GM19328 (cell line): ENCODE measurements around the gene KRT72.

Experiments used
- ATAC-seq: cut with Tn5 transposase; IDR thresholded peaks from one replicate; pipeline ENCODE4 v1.9.1; 2021; ENCODE audit warnings: mild to moderate bottlenecking, moderate library complexity; ENCODE audit not compliant: unreplicated experiment

Gene KRT72

DNA sequence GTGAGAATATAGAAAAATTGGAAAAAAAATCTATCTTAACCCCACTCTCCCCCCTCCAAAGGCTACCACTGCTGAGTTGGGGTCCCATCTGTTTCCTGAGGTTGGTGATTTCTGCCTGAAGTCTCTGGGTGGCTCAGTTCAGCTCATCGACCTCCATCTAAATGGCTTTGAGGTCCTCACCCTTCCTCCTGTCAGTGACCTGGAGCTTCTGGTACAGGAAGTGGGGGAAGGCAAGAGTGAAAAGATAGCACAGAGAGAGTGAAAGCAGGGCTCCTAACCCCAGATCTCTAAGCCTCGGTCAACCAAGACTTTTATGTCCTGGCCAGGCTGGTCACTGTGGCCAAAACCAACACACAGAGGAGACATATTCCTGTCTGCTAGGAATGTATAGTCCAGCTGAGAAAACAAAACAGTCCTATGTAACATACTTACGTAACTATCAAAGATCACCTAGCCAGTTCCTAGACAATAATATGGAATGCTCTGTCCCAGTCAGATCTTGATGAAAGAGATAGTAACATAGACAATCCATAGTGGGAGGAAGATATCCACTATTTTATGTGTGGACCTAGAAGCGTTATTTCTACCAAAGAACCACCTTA is 29.4 kb upstream of the KRT72 start:
- no peak for ATAC-seq

DNA sequence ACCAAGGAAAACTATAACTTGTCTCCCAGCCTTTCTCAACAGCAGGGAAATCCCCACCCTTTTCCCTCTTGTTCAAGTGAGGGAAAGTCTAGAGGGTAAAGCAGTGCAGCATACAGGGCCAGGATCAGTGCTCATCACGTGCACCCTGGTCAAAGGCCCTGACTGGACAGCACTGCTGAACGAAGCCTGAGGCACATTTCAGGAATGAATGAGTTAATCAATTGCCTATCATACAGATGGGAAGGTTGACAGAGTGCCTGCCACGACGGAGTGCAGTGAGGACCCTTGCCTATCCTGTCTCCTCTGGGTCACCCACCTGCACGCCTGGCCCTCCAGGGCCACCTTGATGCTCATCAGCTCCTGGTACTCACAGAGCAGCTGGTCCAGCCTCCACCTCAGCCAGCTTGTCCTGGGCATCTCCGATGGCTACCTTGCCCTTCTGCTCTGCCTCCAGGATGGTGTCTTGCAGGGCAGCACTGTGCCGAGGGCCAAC is 28.8 kb upstream of the KRT72 start:
- no peak for ATAC-seq

DNA sequence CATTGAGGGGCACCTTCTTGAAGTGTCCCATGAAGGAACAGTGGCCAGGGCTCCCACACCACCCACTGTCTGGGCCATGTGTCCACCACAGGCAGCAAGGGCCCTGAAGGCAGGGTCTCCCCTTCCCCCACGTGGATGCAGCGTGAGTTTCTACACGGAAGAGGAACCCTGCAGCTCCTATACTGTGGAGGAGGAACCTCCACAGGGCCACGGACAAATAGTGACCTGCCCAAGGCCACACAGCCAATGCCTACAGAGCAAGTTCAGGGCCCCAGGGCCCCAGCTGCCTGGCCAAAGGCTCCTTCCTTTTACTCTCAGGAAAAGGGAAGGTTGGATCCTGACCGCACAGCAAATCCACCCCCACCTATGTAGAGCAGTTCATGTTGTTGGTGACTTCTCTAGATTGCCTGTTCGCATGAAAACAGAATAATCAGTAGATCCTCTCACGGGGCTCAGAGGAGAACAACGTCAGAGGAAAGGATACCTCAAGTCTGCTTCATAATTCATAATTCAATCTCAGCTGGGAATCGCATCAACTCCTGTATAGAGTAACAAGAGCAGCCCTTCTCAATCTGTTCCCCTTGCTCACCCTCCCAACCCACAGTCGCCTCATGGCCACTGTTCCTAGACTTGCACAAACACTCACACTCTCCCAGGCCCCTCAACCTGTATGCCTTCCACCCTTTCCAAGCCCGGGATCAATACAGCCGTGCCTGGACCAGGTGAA is 28.2 kb upstream of the KRT72 start:
- ATAC-seq, result no peak

DNA sequence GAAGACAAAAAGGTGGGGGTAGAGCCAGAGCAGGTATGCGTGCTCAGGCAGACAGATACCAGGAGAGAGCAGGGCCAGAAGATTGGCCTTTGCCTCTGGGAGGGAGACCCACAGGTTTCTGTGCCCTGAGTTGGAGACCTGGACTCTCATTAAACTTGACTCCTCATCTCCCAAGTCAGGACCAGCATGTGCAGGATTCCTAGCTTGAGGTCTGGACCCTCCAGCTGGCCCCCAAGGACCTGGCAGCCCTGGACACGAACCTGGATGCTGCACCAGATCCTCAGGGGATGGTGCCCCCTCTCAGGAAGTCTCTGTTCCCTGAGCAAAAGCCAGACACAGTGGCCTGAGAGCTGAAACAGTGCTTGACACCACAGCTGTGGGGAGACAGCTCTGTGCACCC is 27.6 kb upstream of the KRT72 start:
- ATAC-seq, result no peak

DNA sequence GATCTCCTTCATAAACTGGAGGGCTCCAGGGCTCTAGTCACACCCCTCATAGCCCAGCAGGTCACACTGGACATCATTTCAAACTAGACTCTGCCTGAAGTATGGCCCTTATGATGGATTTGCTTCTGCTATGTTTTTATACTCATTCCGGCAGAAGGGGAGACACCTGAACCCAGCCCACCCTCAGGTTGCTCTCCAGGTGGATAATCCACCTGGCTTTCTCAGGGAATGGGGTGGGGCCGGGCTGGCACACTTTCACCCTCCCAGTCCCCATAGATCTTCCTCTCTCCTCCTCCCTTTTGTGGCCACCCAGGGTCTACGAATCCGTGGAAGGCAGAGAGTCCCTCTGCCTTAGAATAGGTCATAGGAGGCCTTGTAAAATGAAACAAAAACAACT is 26.8 kb upstream of the KRT72 start:
- ATAC-seq, result no peak

DNA sequence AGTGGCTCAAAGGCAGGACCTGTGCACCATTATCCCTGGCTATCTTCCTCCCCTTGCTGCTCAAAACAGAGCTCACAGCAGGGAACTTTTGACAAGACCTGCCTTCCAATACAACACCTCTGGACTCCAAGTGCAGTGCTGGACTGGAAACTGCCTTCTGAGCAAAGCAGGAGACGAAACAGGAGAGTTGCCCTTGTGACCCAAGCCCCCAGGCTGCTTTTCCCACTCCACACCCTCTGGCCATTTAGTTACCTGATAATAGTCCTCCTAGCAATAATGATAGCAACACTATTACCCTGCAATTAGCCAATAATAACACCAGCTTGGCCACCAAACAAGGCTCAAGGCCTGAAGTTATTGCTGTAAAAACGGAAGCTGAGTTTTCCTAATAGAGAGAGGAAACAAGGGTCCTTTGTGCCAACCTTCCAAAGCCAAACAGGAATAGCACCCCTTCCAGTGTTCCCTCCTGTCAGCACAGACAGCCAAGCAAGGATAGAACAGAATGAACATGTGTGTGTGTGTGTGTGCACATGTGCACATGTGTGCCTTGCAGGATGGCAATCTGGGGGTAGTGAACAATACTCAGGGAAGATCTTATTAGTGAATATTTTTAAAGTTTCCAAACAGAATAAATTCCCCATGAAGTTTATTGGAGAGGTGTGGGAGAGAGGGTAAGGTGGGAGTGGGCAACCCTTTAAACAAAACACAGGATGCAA is 26.3 kb upstream of the KRT72 start:
- no peak for ATAC-seq

DNA sequence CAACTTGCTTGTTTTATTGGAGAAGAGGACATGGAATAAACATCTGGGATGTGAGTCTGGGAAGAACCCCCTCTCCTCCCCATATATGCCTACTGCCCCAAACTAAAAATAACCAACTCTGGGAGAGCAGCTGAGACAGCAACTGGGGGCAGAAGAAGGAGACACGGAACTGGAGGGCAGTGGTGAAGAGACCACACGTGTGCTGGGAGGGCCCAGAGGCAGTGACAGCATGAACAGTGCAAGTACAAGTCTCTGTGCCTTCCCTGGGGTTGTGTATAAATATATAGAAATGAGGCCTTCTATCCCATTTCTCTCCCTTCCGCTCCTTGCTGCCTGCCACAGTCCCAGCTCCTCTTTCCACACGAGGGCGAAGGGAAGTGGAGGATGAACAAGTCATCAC is 21.1 kb upstream of the KRT72 start:
- no peak for ATAC-seq

DNA sequence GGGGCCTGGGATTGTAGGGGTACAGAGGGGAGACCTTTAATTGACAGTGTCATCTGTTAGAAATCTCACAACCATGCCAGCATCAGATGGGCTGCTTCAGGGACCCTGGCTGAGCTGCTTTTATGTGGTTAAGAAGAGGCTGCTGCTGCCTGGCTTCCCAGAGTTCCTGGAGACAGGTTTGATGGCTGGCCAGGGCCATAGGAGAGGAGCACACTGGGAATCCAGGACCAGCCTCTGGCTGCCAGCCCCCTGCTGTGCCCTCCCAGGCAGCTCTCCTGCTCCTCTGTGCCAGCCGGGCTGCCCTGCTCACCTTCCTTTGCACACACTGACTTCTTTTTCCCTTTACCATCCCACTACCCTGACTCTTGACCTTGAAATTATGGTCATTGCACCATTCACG is 17.6 kb upstream of the KRT72 start:
- no peak for ATAC-seq

DNA sequence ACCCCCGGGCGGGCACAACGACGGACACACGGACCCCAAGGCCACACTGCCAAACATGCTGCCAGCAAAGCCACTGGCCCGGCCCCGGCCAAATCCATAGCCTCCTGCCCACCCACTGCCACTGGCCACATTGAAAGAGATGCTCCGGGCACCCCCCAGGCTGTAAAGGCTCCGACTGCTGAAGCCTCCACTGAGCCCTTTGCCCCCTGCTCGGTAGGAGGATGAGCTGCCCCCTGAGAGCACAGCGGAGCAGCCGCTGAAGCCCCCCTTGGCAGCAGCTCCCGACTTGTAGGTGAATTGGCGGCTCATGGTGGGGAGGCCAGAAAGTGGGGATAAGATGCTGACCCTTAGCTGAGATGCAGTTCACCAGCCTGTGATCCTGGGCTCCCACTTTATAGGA is 17.0 kb upstream of the KRT72 start, which contains the start of gene KRT73:
Gene KRT73, minus strand, starts transcription at position 344 of the 400 bp plus-strand sequence. Its CDS starts 35 bp downstream, at position 309.
- ATAC-seq, result no peak

DNA sequence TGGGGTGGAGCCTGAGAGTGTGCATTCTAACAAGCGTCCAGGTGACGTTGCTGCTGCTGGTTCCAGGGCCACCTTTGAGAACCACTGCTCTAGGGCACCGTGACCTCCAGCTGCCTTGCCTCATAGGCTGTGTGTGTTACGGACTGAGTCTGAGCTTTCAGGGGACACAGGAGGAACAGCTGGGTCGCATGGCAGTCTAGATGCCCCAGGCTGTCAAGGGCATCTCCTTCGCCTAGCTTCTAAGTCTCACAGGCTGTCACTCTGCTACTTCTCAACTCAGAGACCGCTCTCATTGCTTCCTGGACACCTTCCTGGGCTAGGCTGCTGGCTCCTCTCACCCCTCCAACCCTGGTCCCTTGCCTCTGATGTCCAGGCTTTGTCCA is 16.1 kb upstream of the KRT72 start:
- no peak for ATAC-seq

DNA sequence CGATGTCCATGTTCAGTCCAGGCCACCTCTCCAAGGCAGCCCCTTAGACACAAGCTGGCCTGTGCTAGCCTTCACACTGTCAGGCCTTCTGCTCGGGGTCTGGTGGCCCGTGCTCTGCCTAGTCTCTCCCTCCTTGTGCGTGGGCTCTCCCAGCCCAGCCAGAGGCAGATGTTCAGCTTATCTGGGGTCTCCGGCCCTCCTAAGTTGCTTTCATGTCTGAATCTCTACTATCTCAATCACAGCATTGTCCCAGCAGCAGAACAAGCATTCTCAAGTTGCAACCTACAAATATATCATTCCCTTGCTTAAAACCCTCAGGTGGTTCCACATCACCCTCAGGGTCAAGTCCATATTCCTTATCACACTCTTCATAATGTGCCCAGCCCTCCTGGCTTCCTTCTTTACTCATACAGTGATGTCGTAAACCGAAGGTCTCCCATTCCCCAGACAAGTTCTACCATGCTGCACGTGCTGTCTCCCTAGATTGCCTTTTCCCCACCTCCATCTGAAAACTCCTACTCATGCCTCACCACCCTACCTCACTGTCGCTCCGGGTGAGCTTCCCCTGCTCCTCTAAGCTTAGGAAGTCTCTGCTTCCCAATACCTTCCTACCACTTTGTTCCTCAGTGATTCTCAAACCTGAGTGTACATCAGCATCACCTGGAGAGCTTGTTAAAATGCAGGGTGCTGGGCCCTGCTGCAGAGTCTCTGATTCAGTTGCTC is 15.6 kb upstream of the KRT72 start:
- no peak for ATAC-seq

DNA sequence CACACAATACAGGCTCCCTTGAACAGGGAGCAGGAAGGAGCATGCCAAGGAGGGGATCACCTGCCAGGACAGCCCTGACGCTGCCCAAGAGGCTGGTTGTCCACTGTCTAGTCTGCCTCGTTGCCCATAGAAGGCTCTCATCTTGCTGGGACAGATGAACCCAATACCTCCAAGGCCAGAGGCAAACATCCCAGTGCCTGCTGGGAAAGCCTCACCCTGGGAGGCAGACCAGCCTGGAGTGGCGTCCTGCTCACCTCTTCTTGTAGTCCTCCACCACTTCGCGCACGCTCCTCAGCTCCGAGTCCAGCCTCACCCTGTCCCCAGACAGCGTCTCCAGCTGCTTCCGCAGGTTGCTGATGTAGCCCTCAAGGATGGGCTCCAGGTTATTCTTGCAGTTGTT is 14.6 kb upstream of the KRT72 start:
- ATAC-seq, result no peak

DNA sequence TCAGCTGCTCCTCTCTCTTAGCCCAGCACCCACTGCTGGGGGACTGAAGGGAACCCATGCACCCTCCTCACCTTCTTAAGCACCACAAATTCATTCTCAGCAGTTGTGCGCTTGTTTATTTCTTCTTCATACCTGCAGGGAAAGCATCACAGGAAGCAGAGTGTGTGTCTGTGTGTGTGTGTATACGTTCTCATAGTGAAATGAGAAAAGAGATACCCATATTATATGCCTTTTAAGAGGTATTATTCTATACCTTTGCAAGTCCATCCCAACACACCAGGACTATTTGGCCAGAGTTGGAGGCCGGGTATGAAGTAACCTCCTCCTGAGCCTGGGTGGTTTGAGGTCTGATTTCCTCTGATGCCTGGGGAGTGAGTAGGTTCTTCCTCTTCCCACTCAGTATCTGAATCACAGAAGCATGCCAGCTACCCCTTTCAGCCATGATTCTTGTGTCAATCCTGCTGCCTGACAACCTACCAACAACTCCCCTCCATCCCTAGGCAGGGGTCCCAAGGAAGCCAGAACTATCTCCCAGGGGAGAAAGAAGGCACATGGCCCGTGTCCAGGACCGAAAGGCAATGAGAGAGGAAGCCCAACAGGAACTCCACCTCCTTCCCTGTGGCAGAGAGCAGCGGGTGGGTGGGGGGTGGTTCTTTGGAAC is 14.1 kb upstream of the KRT72 start:
- ATAC-seq, result no peak

DNA sequence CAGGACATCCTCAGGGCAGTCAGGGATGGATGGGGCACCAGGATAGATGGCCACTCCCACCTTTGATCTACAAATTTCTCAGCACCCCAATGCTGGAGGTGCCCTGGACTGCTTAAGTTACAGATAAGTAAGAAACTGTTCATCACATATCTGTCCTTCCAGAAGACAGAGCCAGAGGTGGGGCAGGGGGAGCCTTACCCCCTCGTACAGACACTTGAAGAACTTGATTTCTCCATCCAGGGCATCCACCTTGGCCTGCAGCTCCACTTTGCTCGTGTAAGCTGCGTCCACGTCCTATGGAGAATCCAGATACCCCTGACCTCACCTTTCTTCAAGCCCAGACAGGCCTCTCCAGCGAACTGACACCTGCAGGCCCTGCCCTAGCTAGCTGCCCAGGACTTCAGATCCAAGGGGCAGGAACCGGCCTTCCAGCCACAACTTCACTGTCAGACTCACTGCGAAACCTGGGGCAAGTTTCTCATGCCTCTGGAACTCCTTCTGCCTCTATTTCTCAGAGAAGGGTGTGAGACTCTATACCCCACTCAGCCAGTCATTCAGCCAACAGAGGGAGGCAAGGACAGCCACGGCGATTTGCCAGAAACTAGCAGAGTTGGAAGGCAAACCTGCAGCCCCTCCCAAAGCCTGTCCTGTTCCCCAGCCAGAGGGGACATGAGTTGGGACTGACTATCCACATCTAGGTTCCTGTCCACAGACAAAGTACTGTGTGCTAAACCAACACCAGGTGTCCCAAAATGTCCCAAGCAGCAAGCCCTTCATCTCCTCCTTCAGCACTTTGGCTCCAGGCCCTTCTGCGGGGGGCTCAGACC is 13.3 kb upstream of the KRT72 start:
- no peak for ATAC-seq

DNA sequence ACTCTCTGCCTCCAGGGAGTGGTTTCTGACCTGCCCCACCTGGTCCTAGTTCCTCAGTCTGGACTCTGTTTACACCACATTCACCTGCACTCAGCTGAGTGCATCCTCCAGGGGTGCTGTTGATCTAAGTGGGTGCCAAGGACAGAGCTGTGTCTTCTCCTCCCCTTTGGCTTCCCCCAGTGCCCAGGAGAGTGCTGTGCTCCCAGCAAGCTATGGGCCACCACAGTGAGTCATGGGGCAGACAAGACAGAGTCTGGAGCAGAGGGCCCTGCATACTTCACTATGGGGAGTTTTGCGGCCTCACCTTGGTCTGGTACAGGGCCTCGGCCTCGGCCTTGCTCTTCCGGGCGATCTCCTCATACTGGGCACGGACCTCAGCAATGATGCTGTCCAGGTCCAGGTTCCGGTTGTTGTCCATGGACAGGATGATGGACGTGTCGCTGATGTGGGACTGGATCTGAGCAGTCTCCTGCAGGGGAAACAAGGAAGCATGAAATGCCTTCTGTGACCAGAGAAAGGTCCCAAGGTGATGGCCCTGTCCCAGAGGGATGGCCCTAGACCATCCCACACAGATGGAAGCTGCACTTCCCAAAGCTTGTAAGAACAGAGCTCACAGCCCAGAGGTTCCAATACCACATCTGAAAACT is 12.2 kb upstream of the KRT72 start:
- ATAC-seq, result no peak

DNA sequence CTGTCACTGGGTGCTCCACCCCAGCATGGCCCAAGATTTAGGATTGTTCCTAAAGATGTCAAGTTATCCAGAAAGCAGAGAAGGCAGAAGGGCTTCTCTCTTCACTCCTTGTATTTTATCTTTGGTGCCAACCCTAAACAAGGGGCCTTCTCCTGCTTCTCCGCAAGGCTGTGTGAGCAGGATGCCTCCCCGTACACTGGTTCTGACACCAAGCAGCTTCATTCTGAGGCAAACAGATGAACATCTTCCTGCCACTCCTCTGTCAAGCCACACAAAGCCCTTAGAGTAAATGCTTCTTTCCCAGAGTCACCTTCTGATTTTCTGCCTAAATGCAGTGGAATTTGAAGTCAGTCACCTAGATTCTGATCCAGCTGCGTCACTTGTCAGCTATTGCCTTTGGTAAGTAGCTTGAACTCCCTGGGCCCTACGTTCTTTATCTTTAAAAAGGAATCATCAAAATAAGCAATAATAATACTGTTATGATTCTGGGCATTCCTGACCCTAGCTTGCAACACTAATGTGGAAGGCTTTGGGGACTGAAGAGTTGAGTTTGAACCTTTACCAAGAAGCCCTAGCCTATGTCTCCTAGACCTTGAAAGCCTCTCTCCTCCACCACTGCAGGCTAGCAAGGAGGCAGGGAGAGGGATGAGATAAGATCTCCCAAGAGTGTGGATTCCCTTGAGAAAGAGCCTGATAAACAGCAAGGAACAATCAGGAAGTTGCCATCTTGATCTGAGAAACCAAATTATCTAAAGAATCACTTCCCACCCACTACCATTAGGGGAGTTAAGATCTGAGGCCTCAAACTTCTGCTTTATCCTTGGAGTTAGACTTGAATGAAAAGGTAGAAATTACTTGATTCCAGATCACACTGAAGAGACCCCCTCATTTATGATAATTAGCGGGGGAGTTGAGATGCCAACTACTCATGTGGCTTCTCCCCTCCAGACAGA is 11.4 kb upstream of the KRT72 start:
- ATAC-seq, result no peak

DNA sequence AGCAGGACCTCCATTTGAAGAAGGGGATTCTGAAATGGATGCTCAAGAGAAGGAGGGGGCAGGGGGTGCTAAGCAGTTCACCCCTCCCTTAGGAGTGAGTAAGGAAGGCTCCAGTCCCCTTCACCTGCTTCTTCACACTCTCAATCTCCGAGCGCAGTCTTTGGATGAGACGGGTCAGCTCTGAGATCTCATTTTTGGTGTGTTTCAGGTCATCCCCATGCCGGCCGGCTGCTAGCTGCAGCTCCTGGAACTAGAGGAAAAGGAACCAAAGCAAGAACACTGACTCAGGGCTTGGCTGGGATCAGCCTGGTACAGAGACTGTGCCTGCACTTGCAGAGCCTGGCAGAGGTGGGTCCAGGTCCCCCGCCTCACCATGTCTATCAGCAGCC is 9.8 kb upstream of the KRT72 start:
- ATAC-seq, result no peak

DNA sequence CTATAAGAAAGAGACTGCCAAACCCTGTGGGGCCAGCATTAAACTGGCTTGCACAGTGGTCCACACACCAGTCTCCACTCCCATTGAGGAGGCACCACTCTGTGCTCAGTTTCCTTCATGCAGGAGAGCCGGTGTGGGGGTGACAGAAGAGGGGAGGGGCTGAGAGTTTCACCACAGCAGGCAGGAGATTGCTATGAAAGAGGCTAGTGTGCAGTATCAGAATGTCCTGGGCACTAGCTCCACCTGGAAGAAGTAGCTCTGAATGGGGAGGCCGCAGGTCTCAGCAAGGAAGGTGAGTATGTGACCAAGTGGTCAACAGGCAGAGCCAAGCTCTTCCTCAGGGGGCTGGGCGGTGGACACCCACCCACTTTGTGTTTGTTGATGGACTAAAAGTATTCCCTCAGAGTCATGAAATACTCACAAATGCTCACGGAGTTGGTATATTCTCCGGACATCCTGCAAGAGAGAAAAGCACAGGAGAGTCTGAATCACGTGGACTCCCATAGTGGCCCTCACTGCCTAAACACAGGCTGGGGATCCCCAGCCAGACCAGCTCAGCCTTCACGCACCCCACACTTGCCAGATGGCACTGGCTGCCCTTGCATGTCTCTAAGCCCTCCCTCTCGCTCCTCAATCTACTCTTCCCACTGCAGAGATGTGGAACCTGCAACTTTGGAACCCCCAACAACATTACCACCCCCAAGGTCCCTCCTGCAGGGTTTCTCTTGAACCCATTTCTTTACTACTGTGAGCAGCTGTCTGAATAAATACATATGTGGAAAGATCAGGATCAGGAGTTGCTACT is 7.8 kb upstream of the KRT72 start:
- no peak for ATAC-seq
